NCI-H1105 (cell line): ENCODE data around the gene OTUD1.
"Not testable (repeated sequence)": the region's sequence is repeated elsewhere in the genome, so short reads cannot be mapped to it uniquely, and the experiment has no call there.

Experiments used
- DNase-seq: peaks from one replicate; lab custom pipeline; 2025; lab: John Stamatoyannopoulos, UW

OTUD1 gene

GRCh38 chr10:23438547-23439451 lies at the start of gene OTUD1:
TSS of gene OTUD1 (plus strand) at chr10:23439075. CDS start at chr10:23439458, 383 bp downstream.
- peak; percentile 74 for DNase-seq

GRCh38 chr10:23390408-23390807 lies 48.5 kb upstream of the OTUD1 start:
- not testable (repeated sequence) for DNase-seq

GRCh38 chr10:23390809-23391208 lies 48.1 kb upstream of the OTUD1 start:
- DNase-seq: no peak

GRCh38 chr10:23391821-23392220 lies 47.1 kb upstream of the OTUD1 start:
- no peak for DNase-seq

GRCh38 chr10:23395017-23395416 lies 43.9 kb upstream of the OTUD1 start:
- no peak for DNase-seq

DNA sequence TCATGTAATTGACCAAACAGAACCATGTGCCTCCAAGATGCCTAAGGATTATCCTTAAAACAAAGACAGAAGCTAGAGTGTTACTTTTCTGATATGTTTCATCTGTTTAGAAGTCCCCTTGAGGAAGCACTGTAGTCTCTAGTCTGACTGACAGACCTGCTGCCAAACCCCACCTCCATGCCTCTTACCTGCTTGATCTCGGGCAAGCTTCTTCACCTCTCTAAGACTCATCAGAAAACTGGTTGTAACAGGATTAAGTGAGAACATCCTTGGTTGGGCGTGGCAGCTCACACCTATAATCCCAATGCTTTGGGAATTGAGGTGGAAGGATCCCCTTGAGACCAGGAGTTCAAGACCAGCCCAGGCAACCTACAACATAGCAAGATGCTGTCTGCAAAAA lies 42.2 kb upstream of the OTUD1 start:
- no peak for DNase-seq

- DNase-seq: no peak
These were observed 39.2 kb upstream of the OTUD1 start for GRCh38 chr10:23399701-23400144.

- no peak for DNase-seq
These were observed 36.0 kb upstream of the OTUD1 start for GRCh38 chr10:23402856-23403255.

GRCh38 chr10:23403278-23403677 lies 35.6 kb upstream of the OTUD1 start:
- DNase-seq: no peak

DNA sequence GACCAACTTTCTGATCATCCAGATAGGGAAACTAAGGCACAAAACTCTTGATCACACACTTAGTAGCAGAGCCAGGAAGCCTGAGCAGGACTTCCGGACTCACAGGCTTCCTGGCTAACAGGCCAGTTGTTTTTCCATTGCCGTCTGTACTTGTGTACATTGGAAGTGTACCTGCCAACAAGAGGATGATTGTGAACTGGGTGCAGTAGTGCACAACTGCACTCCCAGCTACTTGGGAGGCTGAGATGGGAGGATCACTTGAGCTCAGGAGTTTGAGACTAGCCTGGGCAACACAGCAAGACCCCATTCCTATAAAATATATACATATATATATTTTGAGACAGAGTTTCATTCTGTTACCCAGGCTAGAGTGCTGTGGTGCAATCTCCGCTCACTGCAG lies 35.2 kb upstream of the OTUD1 start:
- no peak for DNase-seq

GRCh38 chr10:23404461-23404980 lies 34.4 kb upstream of the OTUD1 start:
- DNase-seq: no peak

DNA sequence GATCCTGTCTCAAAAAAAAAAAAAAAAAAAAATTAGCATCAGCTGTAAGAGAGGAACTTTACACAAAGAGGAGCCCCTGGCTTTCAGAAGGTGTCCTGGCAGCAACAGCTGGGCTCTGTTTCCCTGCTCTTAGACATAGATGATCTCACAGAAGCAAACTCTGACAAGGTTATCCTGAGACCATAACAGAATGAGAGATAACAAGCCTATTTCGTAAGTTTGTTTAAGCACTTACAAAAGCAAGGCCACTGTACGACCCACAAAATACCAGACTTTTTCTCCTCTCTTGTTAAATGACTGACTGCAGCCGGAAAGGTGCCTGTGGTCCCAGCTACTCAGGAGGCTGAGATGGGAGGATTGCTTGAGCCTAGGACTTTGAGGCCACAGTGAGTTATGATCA lies 33.3 kb upstream of the OTUD1 start:
- no peak for DNase-seq

GRCh38 chr10:23406409-23406808 lies 32.5 kb upstream of the OTUD1 start:
- DNase-seq: no peak

DNA sequence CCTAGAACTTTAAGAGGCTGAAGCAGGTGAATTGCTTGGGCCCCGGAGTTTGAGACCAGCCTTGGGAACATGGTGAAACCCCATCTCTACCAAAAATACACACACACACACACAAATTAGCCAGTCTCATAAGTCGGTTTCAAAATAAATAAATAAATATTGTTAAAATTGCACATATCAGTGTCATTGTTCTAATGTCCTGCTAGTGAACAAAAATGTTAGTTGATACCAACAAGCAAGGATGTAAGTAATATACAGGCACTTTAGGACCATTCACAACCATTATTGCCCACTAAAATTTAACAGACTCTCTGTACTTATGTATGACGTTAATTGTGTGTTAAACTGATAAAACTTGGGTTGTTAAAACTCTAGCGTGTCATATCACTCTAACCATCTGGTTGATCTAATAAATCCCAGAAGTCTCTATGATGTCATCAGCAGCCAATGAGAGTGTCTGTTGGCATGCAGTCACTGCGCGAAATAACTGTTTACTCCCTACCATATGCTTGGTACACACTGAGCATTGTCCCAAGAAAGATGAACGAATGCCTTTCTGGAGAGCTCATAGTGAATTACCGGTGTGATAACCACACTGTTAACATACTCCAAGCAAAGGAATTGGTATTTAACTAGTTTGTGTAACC lies 30.4 kb upstream of the OTUD1 start:
- no peak for DNase-seq

DNA sequence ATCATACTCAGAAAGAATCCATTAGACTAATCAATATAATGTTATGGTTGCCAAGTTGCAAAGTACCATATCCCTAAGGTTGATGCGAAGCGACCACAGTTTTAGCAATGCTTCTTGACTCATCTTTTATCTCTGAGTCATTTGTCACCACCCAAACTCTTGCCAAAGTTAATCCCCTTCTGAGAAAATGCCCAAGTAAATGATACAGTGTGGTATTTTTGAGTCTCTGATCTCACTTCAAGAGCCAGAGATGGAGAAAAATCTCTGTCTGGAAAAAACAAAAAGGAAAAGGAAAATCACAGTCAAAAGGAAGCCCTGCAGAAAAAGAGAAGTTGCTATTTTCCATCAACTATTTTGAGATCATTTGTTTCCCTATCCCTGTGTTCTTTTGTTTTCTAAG lies 26.7 kb upstream of the OTUD1 start:
- no peak for DNase-seq

DNA sequence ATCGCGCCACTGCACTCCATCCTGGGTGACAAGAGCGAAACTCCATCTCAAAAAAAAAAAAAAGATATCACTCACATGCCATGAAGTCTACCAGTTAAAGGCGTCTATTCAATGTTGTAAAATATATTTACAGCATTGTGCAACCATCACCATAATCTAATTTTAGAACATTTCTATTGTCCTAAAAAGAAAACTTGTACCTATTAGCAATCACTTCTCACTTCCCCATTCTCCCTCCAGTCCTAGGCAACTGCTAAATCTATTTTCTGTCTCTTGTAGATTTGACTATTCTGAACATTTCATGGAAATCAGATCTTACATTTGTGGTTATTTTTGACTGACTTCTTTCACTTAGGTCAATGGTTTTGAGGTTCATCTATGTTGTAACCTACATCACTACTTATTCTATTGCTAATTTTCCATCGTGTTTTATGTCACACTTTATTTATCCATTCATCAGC lies 25.2 kb upstream of the OTUD1 start:
- no peak for DNase-seq

GRCh38 chr10:23414658-23415057 lies 24.2 kb upstream of the OTUD1 start:
- DNase-seq: no peak

- DNase-seq: no peak
These were observed 21.6 kb upstream of the OTUD1 start for GRCh38 chr10:23417254-23417653.

GRCh38 chr10:23418051-23418681 lies 20.7 kb upstream of the OTUD1 start:
- DNase-seq: no peak

GRCh38 chr10:23419201-23419600 lies 19.7 kb upstream of the OTUD1 start:
- no peak for DNase-seq

DNA sequence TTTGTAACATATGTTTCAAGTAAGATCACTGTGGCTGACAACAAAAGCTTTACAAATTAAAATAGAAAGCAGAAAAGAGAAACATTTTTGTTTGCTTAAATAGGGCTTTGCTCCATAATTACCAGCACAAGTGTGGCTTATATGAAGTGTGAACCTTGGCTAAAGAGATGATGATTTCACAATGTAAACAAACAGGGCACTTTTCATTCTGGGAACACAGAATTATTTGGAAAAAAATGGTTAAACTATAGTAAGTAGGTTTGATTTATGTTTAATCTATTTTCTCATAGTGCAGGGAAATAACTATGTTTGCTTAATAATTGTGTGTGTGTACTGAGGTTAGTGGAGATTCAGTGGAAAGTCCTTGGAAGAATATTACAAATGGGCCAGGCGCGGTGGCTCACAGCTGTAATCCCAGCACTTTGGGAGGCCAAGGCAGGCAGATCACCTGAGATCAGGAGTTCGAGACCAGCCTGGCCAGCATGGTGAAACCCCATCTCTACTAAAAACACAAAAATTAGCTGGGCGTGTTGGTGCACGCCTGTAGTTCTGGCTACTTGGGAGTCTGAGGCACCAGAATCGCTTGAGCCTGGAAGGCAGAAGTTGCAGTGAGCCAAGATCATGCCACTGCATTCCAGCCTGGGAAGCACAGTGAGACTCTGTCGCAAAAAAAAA lies 19.1 kb upstream of the OTUD1 start:
- DNase-seq: no peak

- DNase-seq: no peak
These were observed 17.5 kb upstream of the OTUD1 start for GRCh38 chr10:23421397-23421796.
